ENCODE data around the gene LBX1. TPM values are rescaled to one million over a fixed set of nuclear protein-coding genes. Genes with fewer than 3 reads are reported as not detected.

Gene LBX1
- total RNA-seq, 2 donors from 2014 or later: not detected

GRCh38 chr10:101257491-101257890, 28.2 kb upstream of the LBX1 start:
- Mint-ChIP-seq H3K9me3 (peaks cover 4% of the 10 kb centered on the region), H3K4me1 (no peaks in the 10 kb centered on the region), H3K27ac (no peak overlapping the region), H3K4me3 (no peak overlapping the region), H3K36me3 (ENCODE audit: low read depth) (no peaks in the 10 kb centered on the region), H3K27me3 (peaks cover 28% of the 10 kb centered on the region)
- ATAC-seq (replicated peaks): no peak

GRCh38 chr10:101257084-101257483, 27.8 kb upstream of the LBX1 start:
- no peak overlapping the region for H3K27ac Mint-ChIP-seq
- ATAC-seq (replicated peaks): no peak
- H3K27me3 Mint-ChIP-seq: peaks cover 24% of the 10 kb centered on the region
- no peaks in the 10 kb centered on the region for H3K36me3 Mint-ChIP-seq (ENCODE audit: low read depth)
- no peaks in the 10 kb centered on the region for H3K4me1 Mint-ChIP-seq
- peaks cover 4% of the 10 kb centered on the region for H3K9me3 Mint-ChIP-seq
- H3K4me3 Mint-ChIP-seq: no peak overlapping the region

GRCh38 chr10:101256387-101256786, 27.1 kb upstream of the LBX1 start:
- Mint-ChIP-seq H3K4me1 (no peaks in the 10 kb centered on the region), H3K27ac (no peak overlapping the region), H3K36me3 (ENCODE audit: low read depth) (no peaks in the 10 kb centered on the region), H3K4me3 (no peak overlapping the region), H3K9me3 (peaks cover 4% of the 10 kb centered on the region), H3K27me3 (peaks cover 24% of the 10 kb centered on the region)
- no peak for ATAC-seq (replicated peaks)

- no peak overlapping the region for H3K4me3 Mint-ChIP-seq
- H3K27me3 Mint-ChIP-seq: peaks cover 40% of the 10 kb centered on the region
- H3K9me3 Mint-ChIP-seq: no peaks in the 10 kb centered on the region
- no peak for ATAC-seq (replicated peaks)
- no peak overlapping the region for H3K27ac Mint-ChIP-seq
- H3K36me3 Mint-ChIP-seq (ENCODE audit: low read depth): no peaks in the 10 kb centered on the region
- H3K4me1 Mint-ChIP-seq: no peaks in the 10 kb centered on the region
Measured at GRCh38 chr10:101250136-101250535, 20.9 kb upstream of the LBX1 start.

GRCh38 chr10:101249171-101249581, 19.9 kb upstream of the LBX1 start:
- no peak for ATAC-seq (replicated peaks)
- H3K36me3 Mint-ChIP-seq (ENCODE audit: low read depth): no peaks in the 10 kb centered on the region
- no peak overlapping the region for H3K27ac Mint-ChIP-seq
- peaks cover 38% of the 10 kb centered on the region for H3K27me3 Mint-ChIP-seq
- H3K4me1 Mint-ChIP-seq: no peaks in the 10 kb centered on the region
- no peak overlapping the region for H3K4me3 Mint-ChIP-seq
- H3K9me3 Mint-ChIP-seq: no peaks in the 10 kb centered on the region

GRCh38 chr10:101246639-101247038, 17.4 kb upstream of the LBX1 start:
- peaks cover 46% of the 10 kb centered on the region for H3K27me3 Mint-ChIP-seq

GRCh38 chr10:101244321-101245050, 15.2 kb upstream of the LBX1 start:
- Mint-ChIP-seq H3K9me3 (no peaks in the 10 kb centered on the region), H3K4me3 (no peak overlapping the region), H3K36me3 (ENCODE audit: low read depth) (no peaks in the 10 kb centered on the region), H3K27ac (no peak overlapping the region), H3K4me1 (no peaks in the 10 kb centered on the region), H3K27me3 (peaks cover 53% of the 10 kb centered on the region)
- no peak for ATAC-seq (replicated peaks)

More at GRCh38 chr10:101246639-101247038, 17.4 kb upstream of the LBX1 start:
- Mint-ChIP-seq H3K27ac (no peak overlapping the region), H3K4me3 (no peak overlapping the region), H3K4me1 (no peaks in the 10 kb centered on the region), H3K9me3 (no peaks in the 10 kb centered on the region), H3K36me3 (ENCODE audit: low read depth) (no peaks in the 10 kb centered on the region)
- ATAC-seq (replicated peaks): no peak

GRCh38 chr10:101241840-101242707, 12.8 kb upstream of the LBX1 start:
- H3K27me3 Mint-ChIP-seq: peaks cover 64% of the 10 kb centered on the region
- no peak overlapping the region for H3K27ac Mint-ChIP-seq
- ATAC-seq (replicated peaks): no peak
- H3K4me3 Mint-ChIP-seq: no peak overlapping the region
- H3K9me3 Mint-ChIP-seq: no peaks in the 10 kb centered on the region
- H3K36me3 Mint-ChIP-seq (ENCODE audit: low read depth): no peaks in the 10 kb centered on the region
- peaks cover 8% of the 10 kb centered on the region for H3K4me1 Mint-ChIP-seq

GRCh38 chr10:101238732-101239105, 9.5 kb upstream of the LBX1 start:
- peaks cover 11% of the 10 kb centered on the region for H3K4me1 Mint-ChIP-seq
- H3K9me3 Mint-ChIP-seq: no peaks in the 10 kb centered on the region
- peak; percentile 63 for ATAC-seq (replicated peaks)
- H3K36me3 Mint-ChIP-seq (ENCODE audit: low read depth): no peaks in the 10 kb centered on the region
- peaks cover 64% of the 10 kb centered on the region for H3K27me3 Mint-ChIP-seq
- H3K27ac Mint-ChIP-seq: no peak overlapping the region
- H3K4me3 Mint-ChIP-seq: no peak overlapping the region

GRCh38 chr10:101237982-101238731, 8.9 kb upstream of the LBX1 start:
- Mint-ChIP-seq H3K4me3 (no peak overlapping the region), H3K27me3 (peaks cover 64% of the 10 kb centered on the region), H3K4me1 (peaks cover 11% of the 10 kb centered on the region), H3K9me3 (no peaks in the 10 kb centered on the region), H3K36me3 (ENCODE audit: low read depth) (no peaks in the 10 kb centered on the region), H3K27ac (no peak overlapping the region)
- no peak for ATAC-seq (replicated peaks)

GRCh38 chr10:101237081-101237981, 8.1 kb upstream of the LBX1 start:
- no peak for ATAC-seq (replicated peaks)
- peaks cover 66% of the 10 kb centered on the region for H3K27me3 Mint-ChIP-seq
- H3K27ac Mint-ChIP-seq: no peak overlapping the region
- H3K9me3 Mint-ChIP-seq: no peaks in the 10 kb centered on the region
- H3K4me3 Mint-ChIP-seq: peak overlapping the region; percentile 52
- H3K36me3 Mint-ChIP-seq (ENCODE audit: low read depth): no peaks in the 10 kb centered on the region
- peaks cover 11% of the 10 kb centered on the region for H3K4me1 Mint-ChIP-seq

GRCh38 chr10:101236376-101237080, 7.3 kb upstream of the LBX1 start:
- peak overlapping the region; percentile 52 for H3K4me3 Mint-ChIP-seq
- no peaks in the 10 kb centered on the region for H3K36me3 Mint-ChIP-seq (ENCODE audit: low read depth)
- H3K9me3 Mint-ChIP-seq: no peaks in the 10 kb centered on the region
- peaks cover 74% of the 10 kb centered on the region for H3K27me3 Mint-ChIP-seq
- peaks cover 11% of the 10 kb centered on the region for H3K4me1 Mint-ChIP-seq
- ATAC-seq (replicated peaks): no peak
- H3K27ac Mint-ChIP-seq: no peak overlapping the region

GRCh38 chr10:101235766-101236165, 6.5 kb upstream of the LBX1 start:
- Mint-ChIP-seq H3K4me3 (no peak overlapping the region), H3K4me1 (peaks cover 11% of the 10 kb centered on the region), H3K27ac (no peak overlapping the region), H3K36me3 (ENCODE audit: low read depth) (no peaks in the 10 kb centered on the region), H3K27me3 (peaks cover 78% of the 10 kb centered on the region), H3K9me3 (no peaks in the 10 kb centered on the region)
- no peak for ATAC-seq (replicated peaks)

Measured in activated T-helper 17 cell treated with anti-CD3 and anti-CD28 coated beads, Interleukin-2, amount 50 U/mL, for 72 hours (primary cell).